ENCODE measurements around the gene RTN1.

DNA sequence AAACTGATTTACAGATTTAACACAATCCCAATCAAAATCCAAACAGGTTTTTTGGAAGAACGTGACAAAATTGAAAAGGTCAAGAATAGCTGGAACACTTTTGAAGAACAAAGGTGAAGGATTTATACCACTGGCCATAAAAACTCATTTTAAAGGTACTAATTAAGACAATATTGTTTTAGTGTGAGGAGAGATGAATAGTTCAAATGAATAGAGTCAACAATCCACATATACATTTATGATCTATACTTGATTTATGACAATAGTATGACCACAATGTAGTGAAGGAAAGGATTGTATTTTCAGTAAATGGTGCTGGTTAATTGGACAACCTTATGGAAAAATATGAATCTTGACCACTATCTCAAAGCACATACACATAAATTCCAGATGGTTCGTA, 323.3 kb downstream of the RTN1 start:
- TF ChIP-seq EZH2phosphoT487 (IDR thresholded peaks at IDR 0.05; ENCODE audit: insufficient read depth, low read depth) (no peak), EZH2 (IDR thresholded peaks at IDR 0.05; ENCODE audit: insufficient read depth, poor library complexity, severe bottlenecking) (no peak)

Data from GM23248 (cell line).